ENCODE results near the gene PADI6.
A peak's percentile ranks its signal among the peaks of the same experiment; 100 is the strongest.
"Not testable (repeated sequence)": the region's sequence is repeated elsewhere in the genome, so short reads cannot be mapped to it uniquely, and the experiment has no call there.

The PADI6 gene

DNA sequence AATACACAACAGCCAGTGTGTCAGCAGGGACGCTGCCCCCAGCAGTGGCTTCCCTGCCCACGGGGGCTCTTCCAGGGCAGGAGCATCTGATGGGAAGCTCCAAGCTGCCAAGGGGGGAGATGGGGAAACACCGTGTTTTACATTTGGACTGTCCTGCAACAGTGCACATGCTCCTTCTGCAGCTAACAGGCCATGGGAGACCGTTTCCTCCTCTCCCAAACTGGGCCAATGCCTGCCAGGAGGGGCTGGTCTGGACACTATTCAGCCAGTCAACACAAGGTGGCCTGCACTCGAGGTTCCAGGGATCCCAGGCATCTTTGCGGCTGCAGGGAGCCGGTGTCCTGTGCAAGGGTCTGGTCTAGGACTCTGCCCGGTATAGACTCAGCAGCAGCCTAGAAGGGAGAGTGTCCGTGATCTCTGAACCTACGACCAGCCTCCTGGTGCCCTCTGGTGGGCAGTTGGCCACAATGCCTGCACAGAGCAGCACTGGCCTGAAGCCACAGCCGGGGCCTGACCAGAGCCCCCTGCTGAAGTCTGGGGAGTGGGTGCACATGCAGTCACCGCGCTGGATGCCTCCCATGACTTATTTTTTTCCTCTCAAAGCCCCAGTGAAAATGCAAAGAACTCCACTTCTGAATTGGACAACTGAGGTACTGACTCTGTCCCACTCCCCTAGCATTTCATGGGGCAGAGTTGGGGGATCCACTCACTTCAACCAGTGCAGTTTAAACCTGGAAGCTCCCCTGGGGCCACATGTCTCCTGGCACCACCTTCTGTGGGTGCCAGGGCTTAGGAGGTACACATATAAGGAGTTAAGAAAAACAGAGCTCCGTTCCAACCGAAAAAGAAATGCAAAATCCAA, 34.1 kb downstream of the PADI6 start:
- peak; percentile 8 for DNase-seq (ENCODE audit: low read depth)

DNA sequence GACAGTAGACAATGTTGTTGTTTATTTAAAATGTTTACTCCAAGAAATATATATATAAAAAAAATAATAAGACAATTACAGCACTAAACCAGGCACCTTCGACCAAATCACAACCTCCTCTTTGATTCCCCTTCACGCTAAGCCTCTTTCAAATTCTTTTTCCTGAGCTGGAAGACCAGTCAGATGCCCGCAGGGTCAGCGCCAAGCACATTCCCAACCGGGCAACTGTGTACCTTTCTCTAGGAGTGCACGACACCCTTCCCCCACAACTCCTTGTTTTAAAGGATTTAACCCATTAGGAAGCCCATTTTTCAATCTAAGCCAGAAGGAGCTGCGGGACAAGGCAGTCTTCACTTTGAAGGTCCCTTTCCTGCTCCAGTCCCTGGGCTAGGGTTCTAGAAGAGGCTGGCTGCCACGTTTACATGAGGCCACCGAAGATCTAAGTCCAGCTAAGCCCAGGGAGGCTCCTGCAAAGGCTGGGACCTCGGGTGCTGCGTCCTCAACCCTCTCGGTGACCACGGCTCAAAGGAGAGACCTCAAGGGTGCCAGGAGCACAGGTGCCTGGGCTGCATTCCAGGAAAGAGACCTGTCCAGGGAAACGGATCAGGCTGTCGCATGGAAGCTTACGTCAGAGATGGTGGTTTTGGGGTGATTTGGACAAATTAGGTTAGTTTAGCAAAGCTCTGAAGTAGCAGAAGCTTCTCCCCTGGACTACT, 34.9 kb downstream of the PADI6 start:
- DNase-seq (ENCODE audit: low read depth) = not testable (repeated sequence)

DNA sequence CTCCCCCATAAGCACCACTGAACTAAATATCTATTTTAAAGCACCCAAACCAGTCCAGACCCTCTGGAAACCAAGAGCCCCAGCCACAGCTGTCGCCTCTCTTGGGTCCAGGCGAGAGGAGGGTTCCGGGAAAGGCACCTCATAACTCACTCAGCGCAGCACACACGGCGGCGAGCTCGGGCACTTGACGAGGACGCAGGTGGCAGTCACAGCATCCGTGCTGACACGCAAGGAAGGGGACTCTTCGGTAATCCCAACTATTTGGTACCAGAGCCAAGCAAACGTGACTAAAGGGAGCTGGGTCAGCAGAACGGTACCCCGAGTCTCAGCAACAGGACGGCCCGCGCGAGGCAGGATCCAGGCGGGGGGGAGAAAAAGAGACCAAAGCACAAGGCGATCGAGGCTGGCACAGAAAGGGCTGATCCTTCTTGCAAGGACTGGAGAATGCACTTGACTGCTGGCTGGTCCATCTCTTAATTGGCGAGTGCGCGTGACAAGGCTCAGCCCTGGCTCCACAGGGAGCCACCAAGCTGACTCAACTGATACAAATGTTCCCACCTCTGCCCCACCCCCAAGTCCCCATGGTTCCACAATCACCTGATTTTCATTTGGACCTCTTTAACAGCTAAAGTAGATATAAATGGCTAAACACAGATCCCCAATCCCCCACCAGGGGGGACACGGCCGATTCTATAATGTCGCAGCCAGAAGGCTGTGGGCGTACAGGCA, 36.0 kb downstream of the PADI6 start:
- DNase-seq (ENCODE audit: low read depth) = not testable (repeated sequence)

DNA sequence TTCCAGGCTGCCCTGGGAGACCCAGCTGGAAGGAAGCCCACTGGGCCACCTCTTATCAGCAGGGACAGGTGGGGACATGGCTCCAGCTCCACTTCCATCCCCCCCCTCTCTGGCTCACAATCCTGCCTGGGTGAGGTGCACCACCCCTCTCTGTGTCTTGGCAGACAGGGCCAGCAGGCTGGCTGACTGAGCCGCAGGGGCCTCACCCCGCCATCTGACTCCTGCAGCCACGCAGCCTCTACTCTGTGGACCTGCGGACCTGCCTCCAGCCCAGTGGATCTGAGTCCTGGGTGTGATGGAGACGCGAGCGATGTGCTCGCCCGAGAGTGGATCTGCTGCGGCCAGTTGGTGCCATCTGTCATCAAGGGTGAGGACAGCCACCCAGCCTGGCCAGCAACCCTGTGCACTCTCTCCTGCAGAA, 37.4 kb downstream of the PADI6 start:
- no peak for DNase-seq (ENCODE audit: low read depth)

DNA sequence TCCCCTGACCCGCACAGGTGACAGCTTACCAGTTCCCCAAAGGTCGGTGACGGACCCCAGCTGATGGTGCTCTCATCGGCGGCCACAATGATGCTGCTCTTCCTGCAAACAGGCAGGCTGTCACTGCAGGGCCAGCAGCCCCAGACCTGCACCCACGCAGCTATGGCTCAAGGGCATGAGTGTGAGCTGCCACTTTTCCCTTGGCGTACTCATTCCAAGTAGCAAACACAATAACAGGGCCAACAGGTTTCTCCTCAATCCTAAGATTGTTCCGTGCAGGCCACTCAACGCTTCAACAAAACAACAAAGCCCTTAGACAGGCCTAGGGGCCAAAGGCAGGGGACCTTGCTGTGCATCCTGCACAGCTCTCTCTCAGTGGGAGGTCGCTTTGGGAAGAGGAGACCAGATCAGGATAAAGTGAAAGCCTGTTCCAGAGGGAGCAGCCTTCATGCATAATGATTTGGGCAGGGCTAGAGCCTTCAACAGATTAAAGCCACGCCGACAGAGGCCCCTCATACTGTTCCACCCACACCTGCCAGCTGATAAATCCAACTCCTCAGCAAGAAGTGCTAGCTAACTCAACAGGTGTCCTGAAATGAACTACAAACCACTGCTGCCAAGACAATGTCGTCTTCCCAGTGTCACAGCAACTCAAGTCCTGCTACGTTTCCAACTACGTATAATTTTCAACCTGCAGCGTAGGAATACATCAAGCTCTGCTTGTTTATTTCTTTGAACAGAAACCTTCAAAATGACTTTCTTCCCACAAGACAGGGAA, 40.3 kb downstream of the PADI6 start:
- DNase-seq (ENCODE audit: low read depth) = no peak

DNA sequence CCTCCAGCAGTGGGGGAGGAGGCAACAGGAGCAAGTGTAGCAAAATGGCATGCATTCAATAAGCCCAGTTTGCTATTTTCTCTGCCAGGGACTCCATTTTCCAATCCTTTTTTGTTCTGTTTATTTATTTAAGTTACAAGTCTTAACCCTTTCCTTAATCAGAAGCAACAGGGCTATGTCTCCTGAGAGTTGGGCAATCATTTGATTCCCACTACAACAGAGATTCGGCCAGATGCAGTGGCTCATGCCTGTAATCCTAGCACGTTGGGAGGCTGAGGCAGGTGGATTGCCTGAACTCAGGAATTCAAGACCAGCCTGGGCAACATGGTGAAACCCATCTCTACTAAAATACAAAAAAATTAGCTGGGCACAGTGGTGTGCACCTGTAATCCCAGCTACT, 42.0 kb downstream of the PADI6 start:
- no peak for DNase-seq (ENCODE audit: low read depth)

DNA sequence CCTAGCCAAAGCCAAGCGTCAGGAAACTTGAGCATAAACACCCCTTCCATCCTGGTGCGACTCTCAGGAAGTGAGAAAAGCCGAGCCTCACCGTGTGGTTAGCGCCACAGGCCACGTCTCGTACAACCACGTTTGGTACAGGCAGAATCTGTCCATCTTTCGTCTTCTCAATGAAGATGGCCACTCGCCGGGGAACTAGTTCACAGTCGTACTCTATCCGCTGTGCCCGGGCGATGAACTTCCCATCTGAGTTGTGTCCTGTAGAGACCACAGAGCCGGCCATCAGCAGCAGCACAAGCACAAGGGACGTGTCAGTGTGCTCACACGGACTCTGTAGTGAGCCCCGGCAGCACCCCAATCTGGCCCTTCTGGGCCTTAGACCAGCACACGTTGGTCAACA, 44.4 kb downstream of the PADI6 start:
- no peak for DNase-seq (ENCODE audit: low read depth)

DNA sequence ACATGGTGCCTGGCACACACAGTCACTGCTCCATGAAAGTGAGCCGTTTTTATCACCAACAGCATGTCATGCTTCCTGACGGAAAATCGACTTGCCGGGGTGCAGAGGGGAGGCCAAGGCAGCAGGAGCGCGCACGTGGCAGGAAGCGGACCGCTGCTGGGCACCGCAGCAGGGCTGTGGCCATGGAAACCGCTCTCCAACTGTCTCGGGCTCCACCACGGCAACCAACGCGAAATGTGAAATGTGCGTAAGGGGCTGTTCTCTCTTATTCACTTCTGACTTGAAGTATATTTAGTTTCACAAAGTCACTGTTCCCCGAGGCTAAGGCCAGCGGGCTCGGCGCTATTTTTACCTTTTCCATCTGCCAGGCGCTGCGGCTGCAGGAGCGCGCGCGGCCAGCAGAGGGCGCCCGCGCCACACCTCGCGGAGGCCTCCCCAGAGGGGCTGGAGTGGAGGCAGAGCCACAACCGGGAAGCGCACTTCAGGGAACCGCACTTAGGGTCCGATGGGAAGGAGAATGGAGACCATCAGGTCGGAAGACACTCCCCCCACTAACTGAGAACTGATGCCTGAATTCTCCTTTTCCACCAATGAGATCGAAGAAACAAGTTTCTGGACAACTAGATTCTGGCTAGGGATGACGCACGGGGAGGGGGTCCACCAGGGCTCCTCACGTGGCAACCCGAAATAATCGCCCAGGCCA, 47.8 kb downstream of the PADI6 start:
- peak; percentile 51 for DNase-seq (ENCODE audit: low read depth)

DNA sequence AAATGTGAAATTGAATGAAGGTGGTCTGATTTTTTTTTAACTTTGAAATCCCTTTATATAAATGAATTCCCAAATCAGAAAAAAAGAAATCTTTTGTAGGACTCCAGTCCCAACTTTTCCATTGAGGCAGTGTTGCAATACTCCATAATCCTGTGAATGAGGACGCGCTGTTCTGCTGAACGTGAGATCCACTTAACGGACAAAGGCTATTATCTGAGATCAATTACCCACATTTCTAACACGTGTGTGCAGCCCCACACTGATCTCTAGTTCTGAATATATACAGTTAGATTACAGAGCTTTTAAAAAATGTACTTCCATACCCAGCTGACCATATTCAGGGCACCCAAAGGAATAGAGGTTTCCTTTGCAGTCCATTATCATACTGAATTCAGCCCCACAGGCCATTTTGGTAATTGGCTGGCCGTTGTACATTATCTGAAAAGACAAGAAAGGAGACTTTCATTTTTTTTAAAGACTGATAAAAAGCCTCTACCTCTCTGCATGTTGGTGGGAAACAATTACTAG, 48.5 kb downstream of the PADI6 start:
- DNase-seq (ENCODE audit: low read depth) = no peak

DNA sequence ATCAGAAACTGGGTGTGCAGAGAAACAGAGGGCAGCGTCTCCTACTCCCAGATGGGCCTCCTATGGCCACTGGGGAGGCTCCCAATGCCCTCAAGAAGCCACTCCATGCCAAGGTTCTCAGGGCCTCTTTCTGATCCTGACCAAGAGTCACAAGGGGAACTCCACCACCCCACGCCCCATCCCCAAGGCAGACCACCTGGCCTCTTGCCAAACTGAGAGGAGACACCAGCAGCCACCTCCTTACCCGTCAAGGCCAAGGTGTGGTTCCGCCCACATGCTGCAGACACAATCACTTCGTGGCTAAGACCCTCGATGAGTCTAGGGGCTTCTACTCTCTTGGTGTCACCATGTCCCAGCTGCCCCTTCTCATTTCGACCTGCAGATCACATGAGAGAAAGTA, 50.5 kb downstream of the PADI6 start:
- no peak for DNase-seq (ENCODE audit: low read depth)

DNA sequence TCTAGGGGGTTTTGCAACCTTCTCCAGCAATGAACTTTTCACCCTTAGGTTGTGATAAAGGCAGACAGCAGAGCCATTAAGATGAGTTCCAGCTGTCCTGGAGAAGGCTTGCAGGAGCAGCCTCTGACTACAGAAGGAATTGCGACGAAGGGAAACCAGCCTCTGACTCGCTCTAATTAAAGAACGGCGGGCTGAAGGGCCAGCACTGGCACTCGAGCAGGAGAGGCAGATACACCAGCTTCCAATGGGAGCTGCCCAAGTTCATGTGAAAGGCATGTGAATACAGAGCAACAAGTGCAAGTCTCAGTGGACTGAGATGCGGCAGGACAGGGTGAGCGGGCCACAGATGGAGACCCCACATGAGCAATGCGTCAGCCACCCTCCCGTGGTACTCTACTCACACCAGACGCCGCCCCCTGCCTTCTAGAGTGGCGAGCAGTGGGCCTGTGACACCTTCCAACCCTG, 51.8 kb downstream of the PADI6 start:
- DNase-seq (ENCODE audit: low read depth) = no peak

DNA sequence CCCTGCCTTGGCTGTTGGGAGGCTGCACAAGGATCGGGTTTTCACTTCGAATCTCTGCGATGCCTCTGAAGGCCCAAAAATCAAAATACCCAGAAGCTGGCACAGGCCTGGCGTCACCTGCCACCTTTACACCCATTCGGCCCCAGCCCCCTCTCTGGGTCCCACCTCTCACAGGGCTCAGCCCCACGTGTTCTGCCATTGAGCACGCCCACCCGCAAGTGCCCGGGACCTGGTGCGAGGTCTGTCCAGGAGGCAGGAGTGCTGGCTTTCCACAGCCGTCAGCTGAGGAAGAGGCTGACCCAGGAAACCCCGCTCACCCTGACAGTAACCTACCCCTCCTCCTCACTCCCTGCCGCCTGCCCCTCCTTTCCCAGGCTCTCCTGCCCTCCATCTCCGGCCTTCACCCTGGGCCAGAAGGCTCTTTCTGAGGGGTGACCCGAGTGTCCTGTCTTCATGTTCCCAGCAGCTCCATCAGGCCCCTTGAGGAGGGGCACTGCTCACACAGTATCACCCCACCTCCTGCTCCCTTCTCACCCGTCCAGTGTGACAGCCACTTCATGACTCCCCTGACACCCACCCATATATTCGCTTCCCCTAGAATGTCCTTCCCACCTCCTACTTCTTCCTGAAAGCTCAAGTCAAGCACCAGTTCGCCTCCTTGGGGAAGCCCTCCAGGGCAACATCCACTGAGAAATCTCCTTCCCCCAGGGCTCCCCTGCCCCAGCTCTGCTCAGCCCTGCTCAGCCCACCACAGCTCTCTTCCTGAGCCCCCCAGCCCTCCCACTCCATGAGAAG, 54.0 kb downstream of the PADI6 start:
- DNase-seq (ENCODE audit: low read depth) = no peak

DNA sequence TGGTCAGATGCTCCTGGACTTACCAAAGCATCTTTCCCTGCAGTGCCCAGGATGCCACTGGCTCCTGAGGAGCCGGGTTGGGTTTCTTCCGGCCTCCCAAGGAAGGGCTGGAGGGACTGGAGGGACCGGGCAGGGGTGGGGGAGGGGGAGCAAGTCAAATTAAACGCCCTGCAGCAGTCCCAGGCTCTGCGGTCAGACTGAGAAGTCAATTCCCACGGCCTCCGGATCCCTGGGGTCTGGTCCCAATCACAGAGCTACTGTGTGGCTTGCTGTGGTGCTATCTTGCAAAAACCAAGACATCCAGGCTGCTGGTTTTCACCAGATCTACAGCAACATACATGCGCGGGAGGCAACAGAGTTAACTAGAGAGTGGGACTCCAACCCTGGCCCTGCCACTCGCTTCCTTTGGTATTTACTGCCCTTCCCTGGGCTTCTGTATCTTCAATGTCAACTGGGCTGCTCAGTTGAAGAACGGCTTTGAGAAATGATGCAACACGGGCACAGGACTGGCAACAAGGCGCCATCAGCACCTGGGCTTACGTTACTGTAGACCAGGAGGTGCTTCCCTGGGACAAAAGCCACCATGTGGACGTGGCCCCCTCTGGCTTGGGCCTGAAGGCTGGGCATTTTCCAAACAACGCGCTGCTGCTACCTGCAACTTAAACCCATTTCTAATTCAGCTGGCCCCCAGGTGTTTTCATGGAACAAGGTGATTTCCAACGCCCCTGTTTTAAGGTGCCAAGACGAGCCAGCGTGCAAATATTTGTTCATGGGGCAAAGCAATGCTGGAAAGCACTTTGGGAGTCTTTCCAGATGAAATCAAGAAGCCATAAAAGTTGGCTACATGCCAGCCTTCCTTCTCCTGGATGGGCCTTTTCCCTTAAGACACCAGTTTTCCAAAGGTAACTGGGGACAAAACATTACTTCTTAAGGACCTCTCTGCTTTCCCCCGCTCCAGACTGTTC, 56.0 kb downstream of the PADI6 start:
- DNase-seq (ENCODE audit: low read depth) = no peak

DNA sequence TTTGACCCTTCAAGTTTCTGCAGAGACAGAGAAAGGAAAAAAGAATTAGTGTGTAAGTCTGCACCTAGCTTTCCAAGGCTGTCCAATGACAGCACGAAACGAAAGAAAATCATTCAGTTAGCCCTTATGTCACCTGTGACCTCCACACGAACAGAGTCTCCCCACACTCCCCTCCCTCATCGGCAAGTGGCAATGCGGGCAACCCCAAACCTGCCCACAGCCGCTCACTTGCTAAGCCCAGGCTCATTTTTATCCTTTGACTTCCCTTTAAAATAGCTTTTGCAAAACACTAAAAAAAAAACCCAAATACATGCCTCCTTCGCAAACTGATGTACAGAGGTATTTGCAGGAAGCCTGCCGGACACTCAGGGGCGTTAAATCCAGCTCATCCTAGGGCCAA, 57.2 kb downstream of the PADI6 start:
- no peak for DNase-seq (ENCODE audit: low read depth)

DNA sequence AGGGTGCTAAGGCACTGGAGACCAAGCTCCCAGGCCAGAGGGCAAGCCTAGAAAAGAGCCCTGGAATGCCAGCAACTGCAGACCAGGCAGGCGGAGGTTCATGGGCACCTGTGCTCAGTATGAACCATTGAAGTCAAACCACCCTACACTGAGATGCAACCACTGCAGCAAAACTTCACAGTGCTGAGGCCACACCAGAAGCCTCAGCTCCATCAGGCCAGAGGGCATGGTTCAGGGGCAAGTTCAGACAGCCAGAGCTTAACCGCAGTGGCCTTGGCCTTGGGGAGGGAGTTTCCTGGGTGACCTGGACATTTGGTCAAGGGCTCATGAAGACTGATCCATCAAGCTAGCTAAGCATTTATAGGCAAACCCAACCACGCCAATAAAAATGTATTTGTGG, 60.4 kb downstream of the PADI6 start:
- no peak for DNase-seq (ENCODE audit: low read depth)

DNA sequence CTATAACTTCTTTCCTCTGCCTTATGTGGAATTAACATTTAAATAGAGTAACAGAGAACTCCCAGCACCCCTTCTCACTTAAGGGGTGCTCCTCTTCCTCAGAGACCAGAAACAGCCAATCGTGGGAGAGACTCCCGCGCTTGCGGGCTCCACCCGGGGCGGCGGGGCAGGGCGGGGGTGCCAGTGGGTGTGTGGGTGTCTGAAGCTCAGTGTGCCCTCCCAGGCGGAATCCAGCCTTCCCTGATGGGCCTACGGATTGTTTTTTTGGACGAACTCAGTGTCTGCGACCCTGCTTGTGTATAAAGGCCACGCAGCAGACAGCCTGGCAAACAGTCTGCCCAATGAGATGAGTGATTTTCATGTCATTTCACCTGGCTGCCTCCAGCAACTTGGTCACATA, 61.3 kb downstream of the PADI6 start:
- DNase-seq (ENCODE audit: low read depth) = no peak

DNA sequence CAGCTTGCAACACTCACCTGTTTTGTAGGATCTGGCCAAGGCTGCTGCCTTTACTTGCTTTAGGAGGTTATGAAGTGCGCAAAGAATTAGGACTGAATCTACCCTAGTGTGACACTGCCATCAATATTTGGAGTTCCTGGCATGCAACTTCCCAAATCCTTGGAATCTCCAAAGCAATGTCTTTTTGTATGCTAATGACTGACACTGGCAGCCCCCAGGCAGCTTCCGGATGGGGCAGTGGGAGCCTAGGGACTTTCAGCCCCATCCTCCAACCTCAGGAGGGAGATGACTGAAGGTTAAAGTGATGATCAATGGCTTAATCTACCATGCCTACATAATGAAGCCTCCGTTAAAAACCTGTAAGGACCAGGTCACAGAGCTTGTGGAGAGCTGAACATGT, 62.0 kb downstream of the PADI6 start:
- DNase-seq (ENCODE audit: low read depth) = no peak

DNA sequence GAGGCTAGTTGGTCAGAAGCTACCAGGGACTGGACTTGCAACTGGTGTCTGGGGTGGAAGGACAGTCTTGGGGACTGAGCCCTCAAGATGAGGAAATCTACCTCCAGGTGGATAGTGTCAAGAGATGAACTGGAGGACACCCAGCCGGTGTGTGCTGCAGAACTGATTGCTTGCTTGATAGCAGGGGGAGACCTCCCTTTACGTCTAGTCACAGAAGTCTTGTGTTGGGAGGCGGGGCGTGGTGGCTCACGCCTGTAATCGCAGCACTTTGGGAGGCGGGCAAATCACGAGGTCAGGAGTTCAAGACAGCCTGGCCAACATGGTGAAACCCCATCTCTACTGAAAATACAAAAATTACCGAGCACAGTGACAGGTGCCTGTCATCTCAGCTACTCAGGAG, 62.6 kb downstream of the PADI6 start:
- DNase-seq (ENCODE audit: low read depth) = no peak
